HG02623 (cell line): ENCODE measurements around the gene ZSWIM6.

ENCODE experiments used
- ATAC-seq: cut with Tn5 transposase; IDR thresholded peaks from one replicate; pipeline ENCODE4 v1.9.1; 2021; ENCODE audit warnings: moderate library complexity; ENCODE audit not compliant: unreplicated experiment

ZSWIM6 gene

GRCh38 chr5:61331407-61332357 lies at the start of gene ZSWIM6:
ZSWIM6 (plus strand) TSS chr5:61332258; CDS start chr5:61332273, 15 bp downstream.
- ATAC-seq = peak; percentile 64

GRCh38 chr5:61283471-61283870 lies 48.6 kb upstream of the ZSWIM6 start:
- no peak for ATAC-seq

- no peak for ATAC-seq
Measured at GRCh38 chr5:61285531-61285930, 46.5 kb upstream of the ZSWIM6 start.

GRCh38 chr5:61286446-61287132 lies 45.5 kb upstream of the ZSWIM6 start:
- no peak for ATAC-seq

- no peak for ATAC-seq
Measured at GRCh38 chr5:61287474-61287873, 44.6 kb upstream of the ZSWIM6 start.

GRCh38 chr5:61289241-61289640 lies 42.8 kb upstream of the ZSWIM6 start:
- no peak for ATAC-seq

- ATAC-seq = no peak
Measured at GRCh38 chr5:61289669-61290306, 42.3 kb upstream of the ZSWIM6 start.

- no peak for ATAC-seq
Measured at GRCh38 chr5:61290791-61291210, 41.3 kb upstream of the ZSWIM6 start.

GRCh38 chr5:61292062-61292657 lies 39.9 kb upstream of the ZSWIM6 start:
- ATAC-seq = no peak

- no peak for ATAC-seq
Measured at GRCh38 chr5:61293071-61293470, 39.0 kb upstream of the ZSWIM6 start.

- ATAC-seq = no peak
Measured at GRCh38 chr5:61293873-61294272, 38.2 kb upstream of the ZSWIM6 start.

- no peak for ATAC-seq
Measured at GRCh38 chr5:61295365-61295764, 36.7 kb upstream of the ZSWIM6 start.

GRCh38 chr5:61298066-61298465 lies 34.0 kb upstream of the ZSWIM6 start:
- ATAC-seq = no peak

GRCh38 chr5:61298580-61298979 lies 33.5 kb upstream of the ZSWIM6 start:
- no peak for ATAC-seq

GRCh38 chr5:61299261-61299681 lies 32.8 kb upstream of the ZSWIM6 start:
- no peak for ATAC-seq

GRCh38 chr5:61301341-61302199 lies 30.5 kb upstream of the ZSWIM6 start:
- ATAC-seq = no peak

GRCh38 chr5:61302200-61302563 lies 29.9 kb upstream of the ZSWIM6 start:
- no peak for ATAC-seq

- no peak for ATAC-seq
Measured at GRCh38 chr5:61303346-61303745, 28.7 kb upstream of the ZSWIM6 start.

- ATAC-seq = no peak
Measured at GRCh38 chr5:61304590-61305381, 27.3 kb upstream of the ZSWIM6 start.
